ENCODE results near the gene RASSF3.

The RASSF3 gene

GRCh38 chr12:64737539-64737938, 127.2 kb downstream of the RASSF3 start:
- no peak for DNase-seq

DNA sequence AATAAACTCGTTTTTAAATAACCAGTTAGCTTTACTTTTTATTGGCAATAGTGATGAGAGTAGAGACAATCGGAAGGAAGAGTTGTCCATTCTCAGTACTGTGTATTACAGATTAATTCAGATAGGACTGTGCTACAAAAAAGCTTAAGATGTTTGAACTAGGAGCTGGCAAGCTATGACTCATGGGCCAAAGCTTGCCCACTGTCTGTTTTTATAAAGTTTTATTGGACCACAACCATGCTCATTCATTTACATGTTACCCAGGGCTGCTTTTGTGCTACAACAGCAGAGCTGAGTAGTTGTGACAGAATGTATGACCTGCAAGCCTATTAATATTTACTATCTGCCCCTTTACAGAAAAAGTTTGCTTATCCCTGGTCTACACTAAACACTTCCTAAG, 129.5 kb downstream of the RASSF3 start:
- intact Hi-C loops (cut with DNase I) = no loop called here
- no peak for DNase-seq

More at GRCh38 chr12:64737539-64737938, 127.2 kb downstream of the RASSF3 start:
- intact Hi-C loops (cut with DNase I) = no loop called here

- intact Hi-C loops (cut with DNase I) = no loop called here
- no peak for DNase-seq
Observed at GRCh38 chr12:64740646-64741045, 130.4 kb downstream of the RASSF3 start.

DNA sequence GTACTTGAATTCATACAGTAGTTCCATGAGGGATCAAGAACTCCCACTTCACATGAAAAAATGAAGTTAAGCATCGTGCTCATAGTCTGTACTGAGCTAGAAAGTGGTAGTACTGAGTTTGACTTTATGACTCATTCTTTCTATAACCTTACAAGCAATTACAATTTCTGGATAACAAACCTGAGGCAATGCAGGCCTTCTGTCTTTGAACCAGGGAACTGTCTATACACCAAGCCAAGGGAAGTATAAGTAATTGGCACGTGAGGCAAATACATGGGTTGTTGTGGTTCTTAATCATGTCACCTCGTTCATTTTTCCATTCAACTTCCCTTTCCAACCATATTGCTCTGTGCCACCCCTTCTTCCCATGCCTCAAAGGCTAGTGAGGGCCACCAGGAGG, 132.1 kb downstream of the RASSF3 start:
- intact Hi-C loops (cut with DNase I) = no loop called here
- no peak for DNase-seq

DNA sequence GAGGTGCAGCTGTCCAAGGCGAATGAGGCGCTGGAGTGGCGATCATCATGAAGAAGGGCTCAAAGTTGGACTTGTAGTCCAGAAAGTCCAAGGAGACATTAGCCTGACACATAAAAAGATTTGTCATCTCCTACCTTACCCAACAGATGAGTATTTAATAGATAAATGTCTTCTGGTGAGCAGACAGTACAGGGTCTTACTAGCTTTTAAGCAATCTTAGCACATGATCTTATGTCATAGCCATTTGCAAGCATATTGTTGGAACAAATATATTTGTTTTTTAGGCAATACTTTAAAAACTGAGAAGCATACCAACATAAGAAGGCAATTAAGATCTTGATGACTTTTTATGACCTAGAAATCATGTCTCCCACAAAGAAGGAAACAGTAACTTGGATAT, 132.9 kb downstream of the RASSF3 start:
- intact Hi-C loops (cut with DNase I) = no loop called here
- DNase-seq = no peak

- intact Hi-C loops (cut with DNase I) = no loop called here
- DNase-seq = no peak
Observed at GRCh38 chr12:64744422-64745258, 134.3 kb downstream of the RASSF3 start.

DNA sequence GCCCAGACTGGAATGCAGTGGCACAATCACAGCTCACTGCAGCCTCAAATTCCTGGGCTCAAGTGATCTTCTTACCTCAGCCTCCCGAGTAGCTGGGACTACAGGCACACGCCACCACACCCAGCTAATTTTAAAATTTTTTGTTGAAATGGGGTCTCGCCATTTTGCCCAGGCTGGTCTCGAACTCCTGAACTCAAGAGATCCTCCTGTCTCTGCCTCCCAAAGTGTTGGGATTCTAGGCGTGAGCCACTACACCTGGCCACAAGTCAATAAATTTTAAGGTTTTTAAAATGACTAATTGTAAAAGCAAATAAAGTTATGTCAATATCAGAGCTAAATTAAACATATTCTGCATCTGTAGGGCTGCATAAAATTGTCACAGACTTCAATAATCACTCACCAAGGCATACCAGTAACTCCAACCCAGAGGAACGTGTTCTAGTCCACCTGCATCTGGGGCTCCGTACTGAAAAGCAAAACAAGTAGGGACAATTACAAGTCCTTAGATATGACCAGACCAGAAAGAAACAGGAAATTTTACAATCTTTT, 135.0 kb downstream of the RASSF3 start:
- intact Hi-C loops (cut with DNase I) = no loop called here

DNA sequence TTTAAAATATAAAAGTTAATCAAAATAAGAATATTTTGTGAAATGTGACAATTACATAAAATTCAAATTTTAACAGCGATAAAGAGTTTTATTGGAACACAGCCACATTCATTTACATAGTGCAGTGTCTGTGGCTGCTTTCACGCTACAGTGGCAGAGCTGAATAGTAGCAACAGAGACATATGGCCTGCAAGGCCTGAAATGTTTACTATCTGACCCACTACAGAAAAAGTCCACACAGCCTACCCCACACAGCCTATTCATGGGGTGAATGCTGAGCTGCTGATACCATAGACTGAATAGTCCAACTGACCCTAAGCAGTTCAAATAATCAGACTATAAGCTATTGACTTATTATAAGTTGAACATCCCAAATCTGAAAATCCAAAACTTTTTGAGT, 135.7 kb downstream of the RASSF3 start:
- intact Hi-C loops (cut with DNase I) = no loop called here
- no peak for DNase-seq

More for the DNA sequence above, 135.0 kb downstream of the RASSF3 start:
- no peak for DNase-seq

DNA sequence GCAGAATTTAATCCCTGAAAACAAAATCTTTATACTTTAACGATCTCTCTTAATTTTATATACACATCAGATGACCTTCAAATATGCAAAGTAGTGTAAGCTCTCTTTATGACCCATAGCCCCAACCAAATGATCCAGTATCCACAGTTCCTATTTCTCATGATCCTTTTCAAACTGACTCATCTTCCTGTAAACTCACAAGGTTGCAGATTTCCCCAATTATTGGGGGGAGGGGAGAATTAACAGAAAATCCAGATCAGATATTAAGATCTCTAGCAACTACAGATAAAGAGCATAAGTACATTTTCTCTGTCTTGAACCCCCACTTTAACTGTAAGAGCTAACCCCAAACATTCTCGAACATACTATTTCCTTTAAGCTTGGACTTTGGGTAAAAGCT, 136.4 kb downstream of the RASSF3 start:
- no peak for DNase-seq
- intact Hi-C loops (cut with DNase I) = no loop called here
